ENCODE measurements around the gene CCL4L2.
"Not testable (repeated sequence)": the region's sequence is repeated elsewhere in the genome, so short reads cannot be mapped to it uniquely, and the experiment has no call there.

CCL4L2 gene

GRCh38 chr17:36194832-36195433 lies 15.9 kb upstream of the CCL4L2 start:
- in situ Hi-C loops (cut with HindIII; ENCODE audit: low sequenced_read_pairs) = not testable (repeated sequence)

- in situ Hi-C loops (cut with HindIII; ENCODE audit: low sequenced_read_pairs) = no loop called here
These were observed 15.3 kb upstream of the CCL4L2 start for GRCh38 chr17:36195434-36196130.

- in situ Hi-C loops (cut with HindIII; ENCODE audit: low sequenced_read_pairs) = no loop called here
These were observed 14.8 kb upstream of the CCL4L2 start for GRCh38 chr17:36196131-36196486.

- in situ Hi-C loops (cut with HindIII; ENCODE audit: low sequenced_read_pairs) = no loop called here
These were observed 13.5 kb upstream of the CCL4L2 start for GRCh38 chr17:36197387-36197703.

- in situ Hi-C loops (cut with HindIII; ENCODE audit: low sequenced_read_pairs) = no loop called here
These were observed 11.9 kb upstream of the CCL4L2 start for GRCh38 chr17:36198831-36199465.

GRCh38 chr17:36201102-36201501 lies 9.8 kb upstream of the CCL4L2 start:
- in situ Hi-C loops (cut with HindIII; ENCODE audit: low sequenced_read_pairs) = not testable (repeated sequence)

GRCh38 chr17:36201506-36201905 lies 9.4 kb upstream of the CCL4L2 start:
- in situ Hi-C loops (cut with HindIII; ENCODE audit: low sequenced_read_pairs) = not testable (repeated sequence)

- in situ Hi-C loops (cut with HindIII; ENCODE audit: low sequenced_read_pairs) = no loop called here
These were observed 7.5 kb upstream of the CCL4L2 start for GRCh38 chr17:36203335-36203734.

- in situ Hi-C loops (cut with HindIII; ENCODE audit: low sequenced_read_pairs) = no loop called here
These were observed 6.0 kb upstream of the CCL4L2 start for GRCh38 chr17:36204724-36205500.

GRCh38 chr17:36205637-36206485 lies 5.0 kb upstream of the CCL4L2 start:
- in situ Hi-C loops (cut with HindIII; ENCODE audit: low sequenced_read_pairs) = no loop called here

- in situ Hi-C loops (cut with HindIII; ENCODE audit: low sequenced_read_pairs) = not testable (repeated sequence)
These were observed 4.4 kb upstream of the CCL4L2 start for GRCh38 chr17:36206486-36206821.

GRCh38 chr17:36207383-36207782 lies 3.5 kb upstream of the CCL4L2 start:
- in situ Hi-C loops (cut with HindIII; ENCODE audit: low sequenced_read_pairs) = not testable (repeated sequence)

GRCh38 chr17:36209575-36209974 lies 1.3 kb upstream of the CCL4L2 start:
- in situ Hi-C loops (cut with HindIII; ENCODE audit: low sequenced_read_pairs) = no loop called here

GRCh38 chr17:36211484-36212271 lies 815 bp downstream of the CCL4L2 start:
- in situ Hi-C loops (cut with HindIII; ENCODE audit: low sequenced_read_pairs) = not testable (repeated sequence)

- in situ Hi-C loops (cut with HindIII; ENCODE audit: low sequenced_read_pairs) = no loop called here
These were observed 1.4 kb downstream of the CCL4L2 start for GRCh38 chr17:36212272-36212605.

- in situ Hi-C loops (cut with HindIII; ENCODE audit: low sequenced_read_pairs) = no loop called here
These were observed 2.1 kb downstream of the CCL4L2 start for GRCh38 chr17:36212966-36213365.

- in situ Hi-C loops (cut with HindIII; ENCODE audit: low sequenced_read_pairs) = no loop called here
These were observed 2.8 kb downstream of the CCL4L2 start for GRCh38 chr17:36213695-36214094.

GRCh38 chr17:36214918-36215317 lies 4.1 kb downstream of the CCL4L2 start:
- in situ Hi-C loops (cut with HindIII; ENCODE audit: low sequenced_read_pairs) = no loop called here

- in situ Hi-C loops (cut with HindIII; ENCODE audit: low sequenced_read_pairs) = not testable (repeated sequence)
These were observed 4.8 kb downstream of the CCL4L2 start for GRCh38 chr17:36215406-36216308.
